Measurements from ENCODE around the gene BTF3. TPM values are rescaled to one million over a fixed set of nuclear protein-coding genes. Genes with fewer than 3 reads are reported as not detected.

The BTF3 gene
- total RNA-seq, 1 experiment from 2014 or later: 861 TPM

GRCh38 chr5:73448463-73449136 is 49.6 kb upstream of the BTF3 start, which contains the start of gene FOXD1:
Gene FOXD1 (minus strand): TSS chr5:73448777. CDS start chr5:73448362, 415 bp downstream.
- no CpG with 5 or more reads among the region's 59 CpGs for WGBS (ENCODE audit: extremely low coverage, insufficient read length, low lambda C conversion rate)
- no peak within 1 kb of the TSS for H2AFZ ChIP-seq (ENCODE audit: low read length)
- peaks cover 20% of the 10 kb centered on the region for H3K23me2 ChIP-seq (ENCODE audit: insufficient read length, low read depth, low read length, poor library complexity, severe bottlenecking)
- H2BK15ac ChIP-seq (ENCODE audit: low read depth, low read length): no peak within 1 kb of the TSS
- H3K79me2 ChIP-seq (ENCODE audit: insufficient read depth, low read length): no peaks in the 10 kb centered on the region
- H3K27ac Mint-ChIP-seq: no peak within 1 kb of the TSS
- peaks cover 27 to 40% of the 10 kb centered on the region in 2 experiments for H3K4me1 Mint-ChIP-seq
- no peak within 1 kb of the TSS for H3K18ac ChIP-seq (ENCODE audit: insufficient read length, low read depth, low read length)
- peak within 1 kb of the TSS; percentile 61 to 81 for H3K4me3 Mint-ChIP-seq
- no peaks in the 10 kb centered on the region for H3K9me3 ChIP-seq (ENCODE audit: control insufficient read depth, low read depth, low read length)
- no peak within 1 kb of the TSS for H2BK120ac ChIP-seq (ENCODE audit: low read depth, low read length, poor library complexity, severe bottlenecking)
- no peak within 1 kb of the TSS for H3K56ac ChIP-seq (ENCODE audit: insufficient read length, low read depth, low read length)
- no peaks in the 10 kb centered on the region for H3K79me1 ChIP-seq (ENCODE audit: insufficient read depth, low read depth, low read length, poor library complexity, severe bottlenecking)
- H3K9me3 Mint-ChIP-seq: peaks cover 0 to 13% of the 10 kb centered on the region in 2 experiments; a peak in 1 of 5 replicates
- no peak within 1 kb of the TSS for H4K91ac ChIP-seq (ENCODE audit: insufficient read length, low read depth, low read length)
- peak within 1 kb of the TSS; percentile 72 for H3K4me2 ChIP-seq (ENCODE audit: insufficient read depth, insufficient read length, low read length)
- H4K5ac ChIP-seq (ENCODE audit: insufficient read length, low read depth, low read length): no peak within 1 kb of the TSS
- no peaks in the 10 kb centered on the region for H4K20me1 ChIP-seq (ENCODE audit: control insufficient read depth, insufficient read depth, insufficient read length)
- H3K4ac ChIP-seq (ENCODE audit: low read depth, low read length): no peak within 1 kb of the TSS
- no peak within 1 kb of the TSS for H3K9ac ChIP-seq (ENCODE audit: extremely low read depth, insufficient read length, low read length)
- no peak within 1 kb of the TSS for H2BK5ac ChIP-seq (ENCODE audit: insufficient read length, low read length)
- DNase-seq: peak; percentile 93
- peaks cover 91% of the 10 kb centered on the region for H3K27me3 Mint-ChIP-seq (ENCODE audit: low read depth)
- no peak within 1 kb of the TSS for H2AK5ac ChIP-seq (ENCODE audit: insufficient read length, low read length)
- H4K8ac ChIP-seq (replicated peaks; ENCODE audit: insufficient read length, low read depth, low read length): no peak within 1 kb of the TSS
- TF ChIP-seq, protein P1, sequence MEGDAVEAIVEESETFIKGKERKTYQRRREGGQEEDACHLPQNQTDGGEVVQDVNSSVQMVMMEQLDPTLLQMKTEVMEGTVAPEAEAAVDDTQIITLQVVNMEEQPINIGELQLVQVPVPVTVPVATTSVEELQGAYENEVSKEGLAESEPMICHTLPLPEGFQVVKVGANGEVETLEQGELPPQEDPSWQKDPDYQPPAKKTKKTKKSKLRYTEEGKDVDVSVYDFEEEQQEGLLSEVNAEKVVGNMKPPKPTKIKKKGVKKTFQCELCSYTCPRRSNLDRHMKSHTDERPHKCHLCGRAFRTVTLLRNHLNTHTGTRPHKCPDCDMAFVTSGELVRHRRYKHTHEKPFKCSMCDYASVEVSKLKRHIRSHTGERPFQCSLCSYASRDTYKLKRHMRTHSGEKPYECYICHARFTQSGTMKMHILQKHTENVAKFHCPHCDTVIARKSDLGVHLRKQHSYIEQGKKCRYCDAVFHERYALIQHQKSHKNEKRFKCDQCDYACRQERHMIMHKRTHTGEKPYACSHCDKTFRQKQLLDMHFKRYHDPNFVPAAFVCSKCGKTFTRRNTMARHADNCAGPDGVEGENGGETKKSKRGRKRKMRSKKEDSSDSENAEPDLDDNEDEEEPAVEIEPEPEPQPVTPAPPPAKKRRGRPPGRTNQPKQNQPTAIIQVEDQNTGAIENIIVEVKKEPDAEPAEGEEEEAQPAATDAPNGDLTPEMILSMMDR (conservative IDR thresholded peaks at IDR 0.05): no peak
- H3K14ac ChIP-seq (ENCODE audit: insufficient read depth, low read length): no peak within 1 kb of the TSS
- H3K27me3 ChIP-seq (ENCODE audit: insufficient read depth, low read length): peaks cover 81% of the 10 kb centered on the region
- peaks cover 0 to 3% (median 0%) of the 10 kb centered on the region in 3 experiments; a peak in 2 of 7 replicates for H3K36me3 Mint-ChIP-seq (ENCODE audit: insufficient read depth in 1 of 3, low read depth in 3 of 3)
- H3K27ac ChIP-seq (ENCODE audit: insufficient read length, low read depth, low read length): no peak within 1 kb of the TSS
- no peak within 1 kb of the TSS for H2BK12ac ChIP-seq (ENCODE audit: insufficient read length, low read depth, low read length)
- no peak within 1 kb of the TSS for H2BK20ac ChIP-seq (ENCODE audit: low read depth, low read length, poor library complexity, severe bottlenecking)
- no peaks in the 10 kb centered on the region for H3K4me1 ChIP-seq (ENCODE audit: insufficient read depth, low read length)
- H3K23ac ChIP-seq (ENCODE audit: insufficient read length, low read depth, low read length): no peak within 1 kb of the TSS
- H3T11ph ChIP-seq (ENCODE audit: low read length): no peak within 1 kb of the TSS

All from H9 (cell line).